GM19023 (cell line): Measurements from ENCODE around the gene RNPEPL1.
"Not testable (repeated sequence)": the region's sequence is repeated elsewhere in the genome, so short reads cannot be mapped to it uniquely, and the experiment has no call there.

Source experiments
- ATAC-seq: cut with Tn5 transposase; IDR thresholded peaks from one replicate; pipeline ENCODE4 v1.9.1; 2021; ENCODE audit warnings: mild to moderate bottlenecking, moderate library complexity; ENCODE audit not compliant: unreplicated experiment

The RNPEPL1 gene, protein sequence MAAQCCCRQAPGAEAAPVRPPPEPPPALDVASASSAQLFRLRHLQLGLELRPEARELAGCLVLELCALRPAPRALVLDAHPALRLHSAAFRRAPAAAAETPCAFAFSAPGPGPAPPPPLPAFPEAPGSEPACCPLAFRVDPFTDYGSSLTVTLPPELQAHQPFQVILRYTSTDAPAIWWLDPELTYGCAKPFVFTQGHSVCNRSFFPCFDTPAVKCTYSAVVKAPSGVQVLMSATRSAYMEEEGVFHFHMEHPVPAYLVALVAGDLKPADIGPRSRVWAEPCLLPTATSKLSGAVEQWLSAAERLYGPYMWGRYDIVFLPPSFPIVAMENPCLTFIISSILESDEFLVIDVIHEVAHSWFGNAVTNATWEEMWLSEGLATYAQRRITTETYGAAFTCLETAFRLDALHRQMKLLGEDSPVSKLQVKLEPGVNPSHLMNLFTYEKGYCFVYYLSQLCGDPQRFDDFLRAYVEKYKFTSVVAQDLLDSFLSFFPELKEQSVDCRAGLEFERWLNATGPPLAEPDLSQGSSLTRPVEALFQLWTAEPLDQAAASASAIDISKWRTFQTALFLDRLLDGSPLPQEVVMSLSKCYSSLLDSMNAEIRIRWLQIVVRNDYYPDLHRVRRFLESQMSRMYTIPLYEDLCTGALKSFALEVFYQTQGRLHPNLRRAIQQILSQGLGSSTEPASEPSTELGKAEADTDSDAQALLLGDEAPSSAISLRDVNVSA

DNA sequence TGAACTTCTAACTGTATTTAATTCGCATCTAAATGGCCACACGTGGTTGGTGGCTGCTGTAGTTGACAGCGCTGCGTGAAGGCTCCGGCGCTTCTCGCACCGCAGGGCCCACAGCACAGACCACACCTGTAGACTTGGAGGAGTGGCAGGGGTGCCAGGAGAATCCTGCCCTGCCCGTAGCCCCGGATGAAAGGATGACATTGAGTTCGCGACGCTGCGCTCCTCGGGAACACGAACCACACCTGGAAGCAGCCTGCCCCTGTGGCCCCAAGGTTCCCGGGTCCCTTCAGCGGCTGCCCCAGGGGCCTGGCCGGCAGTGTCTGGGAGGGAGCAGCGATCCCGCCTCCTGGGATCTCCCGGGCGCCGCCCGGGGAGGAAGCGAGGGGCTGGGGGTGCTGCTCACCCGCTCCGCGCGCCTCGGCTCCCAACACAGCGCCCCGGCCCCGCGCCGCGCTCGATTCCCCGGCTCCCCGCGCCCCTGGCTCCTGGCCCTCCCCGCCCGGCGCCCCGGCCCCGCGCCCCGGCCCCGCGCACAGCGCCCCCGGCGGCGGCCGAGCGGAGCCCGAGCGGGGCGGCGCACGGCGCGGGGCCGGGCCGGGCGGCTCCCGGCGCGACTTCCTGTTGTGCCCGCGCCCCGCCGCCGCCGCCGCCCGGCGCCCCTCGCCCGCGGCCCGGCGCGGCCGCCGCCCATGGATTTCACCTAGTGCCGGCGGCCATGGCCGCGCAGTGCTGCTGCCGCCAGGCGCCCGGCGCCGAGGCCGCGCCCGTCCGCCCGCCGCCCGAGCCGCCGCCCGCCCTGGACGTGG is at the start of gene RNPEPL1:
RNPEPL1 (plus strand) TSS at position 613 of the 806 bp plus-strand sequence; CDS start at position 716, 103 bp downstream.
- peak; percentile 33 for ATAC-seq

DNA sequence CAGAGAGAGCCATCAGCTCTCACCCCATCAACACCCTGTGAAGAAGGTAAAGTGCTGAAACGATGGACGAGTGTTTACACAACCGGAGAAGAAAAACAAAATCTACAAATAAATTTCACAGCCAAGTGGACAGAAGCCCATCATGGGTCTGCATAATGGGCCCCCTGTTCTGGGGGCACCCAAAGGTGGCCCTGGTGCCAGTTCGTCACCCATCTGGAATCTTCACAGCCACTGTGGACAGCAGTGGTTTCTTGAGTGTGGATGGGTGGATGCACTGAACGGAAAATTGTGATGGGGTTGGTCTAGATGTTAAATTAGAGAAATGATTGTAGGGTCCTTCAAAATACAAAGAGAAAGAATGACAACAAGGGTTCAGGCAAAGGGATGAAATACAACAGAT is 49.3 kb upstream of the RNPEPL1 start:
- ATAC-seq = no peak

DNA sequence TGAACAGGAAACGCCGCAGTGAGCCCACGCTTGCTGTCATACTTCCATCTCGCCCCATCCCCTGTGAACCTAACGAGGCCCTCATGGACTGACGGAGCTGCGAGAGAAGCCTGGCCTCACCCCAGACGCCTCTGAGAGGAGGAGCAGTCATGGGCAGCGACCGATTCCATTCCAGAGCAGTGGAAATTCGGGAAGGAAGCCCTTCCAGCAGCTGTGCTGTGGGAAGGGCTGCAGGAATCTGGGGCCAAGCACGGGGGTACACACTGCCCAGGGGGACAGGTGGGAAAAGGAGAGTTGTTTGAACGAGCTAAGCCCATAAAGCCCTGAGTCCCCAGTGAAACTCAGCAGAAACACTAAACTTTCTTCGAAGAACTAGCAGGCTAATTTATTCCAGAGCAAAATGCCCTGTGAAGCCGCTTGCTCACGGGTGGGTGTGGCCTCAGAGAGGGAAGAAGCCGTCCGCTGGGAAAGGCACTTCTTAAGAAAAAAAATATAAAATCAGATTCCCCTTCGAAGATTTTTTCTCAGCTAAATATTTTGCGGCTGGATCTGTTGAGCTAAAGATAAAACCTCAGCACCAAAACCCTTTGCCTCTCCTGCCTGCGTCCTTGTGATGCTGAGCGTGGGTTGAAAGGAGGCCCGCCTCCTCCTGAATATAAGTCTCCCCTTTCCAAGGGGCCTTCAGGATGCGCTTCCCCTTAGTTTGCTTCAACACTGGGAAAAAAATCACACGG is 48.7 kb upstream of the RNPEPL1 start:
- ATAC-seq = no peak

DNA sequence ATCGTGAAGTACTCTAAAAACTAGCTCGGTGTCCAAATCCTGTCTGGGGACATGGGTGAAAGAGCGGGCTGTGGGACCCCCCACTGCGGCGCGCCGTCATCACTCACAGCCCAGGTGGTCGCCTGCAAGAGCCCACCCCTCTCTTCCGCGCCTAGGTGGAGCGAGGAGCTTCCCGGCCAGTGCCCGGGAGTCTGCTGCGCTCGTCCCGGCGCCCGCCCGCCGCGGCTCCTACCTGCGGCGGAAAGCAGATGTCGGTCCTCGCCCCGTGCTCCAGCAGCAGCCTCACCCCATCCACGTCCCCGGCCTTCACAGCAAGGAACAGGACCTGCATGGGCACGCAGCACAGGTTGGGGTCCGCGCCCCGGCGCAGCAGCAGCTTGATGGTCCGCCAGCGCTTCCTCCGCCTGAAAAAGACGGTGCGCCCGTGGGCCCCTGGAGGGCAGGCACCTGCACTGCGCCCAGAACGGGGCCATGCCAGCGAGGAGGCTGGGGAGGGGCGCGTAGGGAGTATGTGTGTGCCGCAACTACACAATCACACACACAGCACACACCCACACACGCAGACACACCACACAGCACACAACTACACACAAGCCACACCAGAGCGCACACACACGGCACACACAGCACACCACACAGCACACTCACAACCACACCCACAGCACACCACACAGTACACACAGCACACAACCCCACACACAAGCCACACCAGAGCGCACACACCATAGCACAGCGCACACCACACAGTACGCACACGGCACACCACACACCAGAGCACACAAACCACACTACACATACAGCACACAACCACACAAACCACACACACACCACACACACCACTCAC is 47.9 kb upstream of the RNPEPL1 start:
- no peak for ATAC-seq

DNA sequence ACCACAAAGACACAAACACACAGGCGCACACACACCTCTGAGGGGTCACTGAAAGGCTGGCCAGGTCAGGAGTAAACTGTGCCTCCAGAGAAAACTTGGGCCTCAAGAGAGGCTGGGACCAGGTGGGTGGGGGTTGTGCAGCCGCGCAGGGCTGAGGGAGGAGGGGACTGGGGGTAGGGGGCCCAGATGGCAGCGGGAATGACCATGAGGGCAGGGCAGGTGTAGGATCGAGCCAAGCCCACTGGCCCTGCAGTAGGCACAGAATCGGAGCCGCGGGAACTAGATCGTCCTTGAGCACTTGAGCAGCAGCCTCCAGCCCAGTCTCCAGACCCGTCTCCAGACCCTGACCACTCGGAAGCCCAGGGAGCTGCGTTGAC is 47.3 kb upstream of the RNPEPL1 start:
- no peak for ATAC-seq

DNA sequence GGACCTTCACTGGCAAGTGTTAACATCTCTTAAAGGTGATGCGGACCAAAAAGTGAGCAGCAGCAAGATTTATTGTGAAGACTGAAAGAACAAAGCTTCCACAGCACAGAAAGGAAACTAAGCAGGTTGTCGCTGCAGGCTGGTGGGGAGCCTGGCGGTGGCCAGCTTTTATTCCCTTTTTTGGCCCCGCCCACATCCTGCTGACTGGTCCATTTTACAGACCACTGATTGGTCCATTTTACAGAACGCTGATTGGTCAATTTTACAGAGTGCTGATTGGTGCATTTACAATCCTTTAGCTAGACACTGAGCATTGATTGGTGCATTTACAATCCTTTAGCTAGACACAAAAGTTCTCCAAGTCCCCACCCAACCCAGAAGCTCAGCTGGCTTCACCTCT is 46.4 kb upstream of the RNPEPL1 start:
- not testable (repeated sequence) for ATAC-seq

DNA sequence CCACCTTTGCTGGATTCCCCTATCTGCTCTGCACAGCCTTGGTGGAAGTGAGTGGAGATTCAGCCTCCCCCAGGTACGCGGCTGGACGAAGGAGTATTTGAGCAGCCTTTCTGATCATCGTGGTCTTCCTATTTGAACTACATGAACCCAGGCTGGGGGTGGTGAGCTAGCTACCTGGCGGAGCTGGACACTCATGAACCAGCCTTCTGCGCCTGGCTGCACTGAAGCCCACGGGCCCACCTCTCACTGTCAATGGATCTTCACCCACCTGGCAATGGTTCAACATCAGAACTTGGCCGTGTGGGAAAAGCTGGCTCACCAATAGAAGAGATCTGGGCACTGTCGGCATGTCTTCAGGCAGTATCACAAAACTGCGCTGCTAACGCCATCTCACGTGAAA is 45.9 kb upstream of the RNPEPL1 start:
- ATAC-seq = no peak

DNA sequence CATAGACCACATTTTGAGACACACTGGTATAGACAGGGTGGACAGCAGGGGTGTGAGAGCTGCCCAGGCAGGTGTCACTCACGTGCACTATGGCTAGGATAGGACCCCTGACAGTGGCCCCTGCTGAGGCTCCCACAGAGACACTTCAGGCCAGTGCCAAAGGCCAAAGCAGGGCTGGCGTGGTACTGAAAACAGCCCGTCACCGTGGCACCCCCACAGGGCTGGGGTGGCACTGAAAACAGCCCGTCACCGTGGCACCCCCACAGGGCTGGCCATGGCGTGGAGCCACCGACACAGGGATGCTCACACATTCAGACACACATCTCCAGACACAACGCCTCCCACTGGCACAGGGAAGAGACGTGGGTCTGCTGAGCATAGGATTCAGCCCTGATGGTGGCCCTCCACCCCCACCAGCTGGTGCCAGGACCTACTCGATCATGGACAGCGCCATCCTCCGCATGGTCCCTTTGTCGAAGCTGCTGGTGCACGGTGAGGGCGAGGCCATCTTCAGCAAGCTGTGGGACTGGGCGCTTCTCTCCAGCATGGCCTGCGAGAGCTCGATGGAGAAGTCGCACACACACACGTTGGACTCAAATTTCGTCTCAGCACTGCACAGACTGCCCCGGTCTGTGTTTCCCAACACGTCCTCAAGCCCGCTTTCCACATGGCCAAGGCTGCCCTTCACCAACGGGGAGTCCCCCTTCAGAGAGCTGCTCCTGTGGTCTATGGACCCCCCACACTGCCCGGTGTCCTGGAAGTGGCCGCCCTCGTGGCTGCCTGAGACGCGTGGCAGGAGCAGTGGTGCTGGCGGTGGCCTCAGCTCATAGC is 44.6 kb upstream of the RNPEPL1 start:
- no peak for ATAC-seq

DNA sequence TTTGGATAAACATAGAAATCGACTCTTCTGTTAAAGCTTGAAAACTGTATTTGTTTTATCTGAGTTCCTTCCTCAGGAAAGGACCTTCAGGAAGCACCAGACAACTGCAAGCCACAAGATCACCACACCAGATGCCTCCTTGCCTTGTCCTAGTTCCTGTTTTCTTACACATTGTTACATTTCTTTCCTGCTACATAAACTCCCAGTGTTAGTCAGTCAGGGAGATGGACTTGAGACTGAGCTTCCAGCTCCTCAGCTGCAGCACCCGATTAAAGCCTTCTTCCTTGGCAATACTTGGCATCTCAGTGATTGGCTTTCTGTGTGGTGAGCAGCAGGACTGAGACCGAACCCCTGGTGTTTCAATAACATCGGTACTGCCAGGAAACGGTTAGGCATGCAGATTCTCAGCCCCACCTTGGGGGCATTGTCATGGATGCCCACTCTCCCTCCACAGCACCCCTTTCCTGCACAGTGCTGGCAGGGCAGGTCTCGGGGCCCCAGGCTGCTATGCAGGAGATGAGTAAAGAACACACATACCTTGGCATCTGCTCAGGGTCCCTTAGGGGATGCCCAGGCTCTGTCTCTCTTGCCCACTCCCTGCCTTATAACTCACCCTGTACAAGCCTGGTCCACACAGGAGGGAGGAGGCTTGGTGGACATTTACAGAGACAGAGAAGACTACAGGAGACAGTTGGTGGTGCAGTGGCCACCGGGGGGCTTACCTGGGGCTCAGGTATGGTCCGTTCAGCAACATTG is 43.1 kb upstream of the RNPEPL1 start:
- ATAC-seq = no peak

DNA sequence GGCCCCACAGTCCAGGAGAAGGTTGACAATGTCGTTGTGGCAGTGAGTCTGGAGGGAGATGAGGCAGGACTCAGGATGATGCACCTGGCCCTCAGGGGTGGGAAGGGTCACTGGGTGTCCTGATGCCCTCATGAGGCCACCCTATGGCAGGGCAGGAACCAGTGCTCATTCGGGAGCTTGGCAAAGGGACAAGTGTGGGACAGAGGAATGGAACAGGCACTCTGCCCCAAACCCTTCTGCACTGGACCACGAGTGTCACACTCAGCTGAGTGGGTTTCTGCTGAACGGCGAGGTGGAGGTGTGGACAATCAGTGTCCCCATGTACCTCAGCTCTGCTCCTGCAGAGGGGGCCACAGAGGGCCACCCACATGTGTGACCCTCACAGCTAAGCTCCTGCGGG is 42.5 kb upstream of the RNPEPL1 start:
- no peak for ATAC-seq

DNA sequence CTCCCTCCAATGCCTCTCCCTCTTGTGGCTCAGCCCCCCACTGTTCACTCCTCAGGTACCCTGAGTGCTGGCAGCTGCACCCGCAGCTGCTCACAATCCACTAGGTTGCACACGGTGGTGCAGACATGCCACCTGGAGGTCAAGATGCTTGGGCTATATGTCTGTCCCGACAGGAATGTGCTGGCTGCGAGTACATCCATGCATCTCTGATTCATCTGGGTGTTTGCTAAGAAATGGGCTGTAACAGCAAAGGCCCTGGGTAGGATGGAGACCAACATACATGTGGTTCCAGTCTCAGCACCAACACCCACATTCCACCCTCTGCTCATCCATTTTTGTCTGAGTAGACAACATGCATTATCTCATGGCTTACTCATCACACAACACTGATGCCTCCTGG is 41.8 kb upstream of the RNPEPL1 start:
- no peak for ATAC-seq

DNA sequence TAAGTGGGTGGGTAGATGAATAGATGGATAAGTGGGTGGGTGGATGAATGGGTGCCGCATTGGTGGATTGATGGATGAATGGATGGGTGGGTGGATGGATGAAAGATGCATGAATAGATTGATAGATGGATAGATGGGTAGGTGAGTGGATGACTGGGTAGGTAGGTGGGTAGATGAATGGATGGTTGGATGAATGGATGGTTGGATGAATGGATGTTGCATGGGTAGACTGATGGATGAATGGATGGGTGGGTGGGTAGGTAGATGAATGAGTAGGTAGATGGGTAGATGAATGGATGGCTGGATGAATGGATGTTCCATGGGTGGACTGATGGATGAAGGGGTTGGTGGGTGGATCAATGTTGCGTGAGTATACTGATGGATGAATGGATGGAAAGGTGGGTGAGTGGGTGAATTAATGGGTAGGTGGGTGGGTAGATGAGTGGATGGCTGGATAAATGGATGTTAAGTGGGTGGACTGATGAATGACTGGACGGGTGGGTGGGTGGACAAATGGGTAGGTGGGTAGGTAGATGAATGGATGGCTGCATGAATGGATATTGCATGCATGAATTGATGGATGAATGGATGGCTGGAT is 41.0 kb upstream of the RNPEPL1 start:
- no peak for ATAC-seq

DNA sequence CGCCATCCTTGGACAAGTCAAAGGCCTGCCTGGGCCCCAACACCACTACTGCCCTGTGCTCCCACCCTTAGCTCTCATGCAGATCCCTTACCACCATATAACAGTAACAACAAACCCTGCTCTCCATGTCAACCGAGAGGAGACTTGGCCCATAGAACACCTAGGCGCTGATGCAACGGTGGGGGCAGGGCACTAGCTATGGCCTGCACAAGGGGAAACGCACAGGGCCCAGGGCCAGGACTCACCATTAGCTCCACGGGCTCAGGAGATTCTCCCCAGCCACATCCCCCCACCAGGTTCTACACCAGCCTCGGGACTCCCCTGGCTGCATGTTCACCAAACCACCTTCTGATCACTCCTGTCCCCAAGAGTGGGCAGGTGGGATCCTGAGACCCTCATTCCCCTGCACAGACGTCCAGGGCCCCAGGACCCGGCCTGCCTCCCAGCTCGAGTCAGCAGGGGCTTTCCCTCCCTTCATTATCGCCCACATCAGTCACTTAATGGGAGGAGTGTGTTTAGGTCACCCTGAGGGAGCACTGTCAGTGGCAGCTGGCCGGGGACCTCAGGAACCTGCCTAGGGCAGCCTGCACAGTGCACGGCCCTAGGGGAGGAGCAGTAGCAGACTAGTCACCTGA is 39.8 kb upstream of the RNPEPL1 start:
- no peak for ATAC-seq

DNA sequence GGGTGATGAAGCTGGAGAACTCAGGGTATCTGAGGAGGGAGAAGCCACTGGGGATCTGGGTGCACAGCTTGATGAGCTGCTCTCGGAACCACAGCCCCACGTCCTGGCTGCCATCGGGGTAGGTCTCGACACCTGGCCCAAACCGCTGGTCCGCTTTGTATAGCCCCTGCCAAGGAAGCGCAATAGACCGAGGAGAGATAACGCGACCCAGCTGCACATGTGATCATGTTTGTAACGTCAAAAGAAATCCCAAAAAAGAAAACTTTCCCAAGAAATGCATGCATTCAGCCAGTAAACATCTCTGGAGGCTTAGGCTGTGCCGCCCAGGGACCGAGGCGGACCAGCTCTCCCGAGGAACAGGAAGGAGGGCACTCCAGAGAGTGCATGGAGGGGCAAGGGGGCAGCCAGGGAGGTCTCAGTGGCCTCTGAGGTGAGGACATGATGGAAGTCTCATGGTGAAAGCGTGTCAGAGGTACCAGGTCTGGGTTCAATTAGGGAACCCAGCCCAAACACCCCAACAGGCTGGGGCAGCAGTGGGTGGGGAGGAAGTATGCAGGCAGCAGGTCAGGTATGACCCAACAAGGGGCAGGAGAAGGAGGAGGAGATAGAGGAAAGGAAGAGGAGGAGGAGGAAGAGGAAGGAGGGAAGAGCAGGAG is 38.8 kb upstream of the RNPEPL1 start:
- ATAC-seq = no peak

DNA sequence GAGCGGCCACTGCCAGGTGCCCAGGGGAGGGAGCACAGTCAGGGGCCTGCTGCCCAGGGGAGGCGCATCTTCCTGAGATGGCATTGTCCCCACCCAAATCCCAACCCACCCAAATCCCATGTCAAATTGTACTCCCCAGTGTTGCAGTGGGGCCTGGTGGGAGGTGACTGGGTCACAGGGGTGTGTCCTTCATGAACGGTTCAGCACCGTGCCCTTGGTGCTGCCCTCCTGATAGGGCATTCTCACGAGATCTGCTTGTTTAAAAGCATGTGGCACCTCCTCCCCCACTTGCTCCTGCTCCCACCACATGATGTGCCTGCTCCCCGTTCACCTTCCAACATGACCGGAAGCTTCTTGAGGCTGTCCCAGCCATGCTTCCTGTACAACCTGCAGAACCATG is 38.1 kb upstream of the RNPEPL1 start:
- no peak for ATAC-seq

DNA sequence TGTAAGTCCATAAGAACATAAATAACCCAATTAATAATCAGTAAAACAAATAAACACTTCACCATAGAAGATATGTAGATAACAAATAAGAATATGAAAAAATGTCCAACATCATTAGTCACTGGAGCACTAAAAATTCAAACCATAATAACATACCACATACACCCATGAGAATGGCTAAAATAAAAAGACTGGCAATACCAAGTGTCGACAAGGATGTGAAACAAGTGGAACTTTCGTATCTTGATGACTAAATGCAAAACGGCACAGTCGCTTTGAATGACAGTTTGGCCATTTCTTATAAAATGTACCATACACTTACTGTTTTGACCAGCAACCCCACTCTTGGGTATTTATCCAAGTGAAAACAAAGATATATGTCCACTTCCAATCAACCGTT is 37.2 kb upstream of the RNPEPL1 start:
- no peak for ATAC-seq
